ENCODE results near the gene EFNA5.

GRCh38 chr5:107381189-107381856, 289.4 kb downstream of the EFNA5 start:
- TF ChIP-seq JUND (IDR thresholded peaks at IDR 0.05) (no peak), YY1 (IDR thresholded peaks at IDR 0.05) (no peak)

Data from liver (tissue), 2 donors.